Colonic mucosa (tissue), 4 donors: Measurements from ENCODE around the gene B2M. TPM values are rescaled to one million over a fixed set of nuclear protein-coding genes. Genes with fewer than 3 reads are reported as not detected.

ENCODE experiments used
- DNase-seq: peaks from one replicate; pipeline ENCODE4 v3.0.0-alpha.2; 2020
- H3K27ac ChIP-seq: fragments of 200-600 bp; one replicate; pipeline ENCODE4 v1.8.0; 2021
- H3K27me3 ChIP-seq: fragments of 200-600 bp; one replicate; pipeline ENCODE4 v1.8.0; 2021
- H3K36me3 ChIP-seq: fragments of 200-600 bp; one replicate; pipeline ENCODE4 v1.8.0; 2021
- H3K4me1 ChIP-seq: fragments of 200-600 bp; one replicate; pipeline ENCODE4 v1.8.0; 2021; ENCODE audit warnings: mild to moderate bottlenecking
- H3K4me3 ChIP-seq: fragments of 200-600 bp; one replicate; pipeline ENCODE4 v1.8.0; 2021
- H3K9ac ChIP-seq, 2 donors: one replicate each; pipeline ENCODE4 v1.7.0; 2013; ENCODE audit warnings: control low read depth in 2 of 2, low read depth in 2 of 2, low read length in 2 of 2
- H3K9me3 ChIP-seq: fragments of 200-600 bp; one replicate; pipeline ENCODE4 v1.8.0; 2021
- intact Hi-C: fragments of 100-400 bp; cut with DNase I; formaldehyde crosslinking; loops from one replicate; pipeline ENCODE4 v1.14.1; 2022
- total RNA-seq, 2 donors: library from RNA; stranded (reverse); fragmentation: NEBNext Ultra II Directional in 1 of 2; extraction: Animal tissue kit (Norgen Biotek cat#: 25700) in 1 of 2; gene quantifications; one replicate each; pipeline ENCODE4 v1.2.1, GENCODE V29; 2021
- TF ChIP-seq, protein P1 (sequence below): fragments of 200-600 bp; IDR thresholded peaks from one replicate; pipeline ENCODE4 v1.8.0; 2022; ENCODE audit warnings: antibody characterized with exemption, mild to moderate bottlenecking
- donor health status: healthy.
- donor health status: DM: no; HTN: no; CAD: no.
- donor health status: DM: no; HTN: no; CAD: no.

The B2M gene
- total RNA-seq, 2 donors from 2014 or later, result 1,783 to 5,339 TPM

DNA sequence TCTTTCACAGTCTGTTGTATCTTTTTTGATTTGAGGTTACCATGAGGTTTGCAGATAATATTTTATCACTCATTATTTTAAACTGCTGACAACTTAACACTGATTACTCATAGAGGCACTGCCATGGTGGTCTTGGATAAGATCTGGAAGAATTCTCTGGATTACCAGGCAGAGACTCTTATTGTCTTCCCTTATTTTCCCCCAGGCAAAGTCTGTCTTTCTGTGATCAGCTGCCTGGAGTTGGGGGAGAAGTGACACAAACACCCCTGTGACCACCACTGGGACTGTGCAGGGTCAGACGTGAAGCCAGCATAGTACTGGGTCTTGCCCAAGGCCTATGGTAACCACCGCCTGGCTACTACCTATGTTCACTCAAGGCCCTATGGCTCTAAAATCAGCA is 4.9 kb upstream of the B2M start:
- Histone ChIP-seq H3K27me3 (no peaks in the 10 kb centered on the region), H3K4me1 (no peaks in the 10 kb centered on the region), H3K36me3 (no peaks in the 10 kb centered on the region), H3K9me3 (no peaks in the 10 kb centered on the region), H3K9ac (peak overlapping the region in 1 of 2 donors; percentile 38), H3K4me3 (no peak overlapping the region), H3K27ac (peak overlapping the region; percentile 81)
- DNase-seq, result no peak
- TF ChIP-seq, protein P1, sequence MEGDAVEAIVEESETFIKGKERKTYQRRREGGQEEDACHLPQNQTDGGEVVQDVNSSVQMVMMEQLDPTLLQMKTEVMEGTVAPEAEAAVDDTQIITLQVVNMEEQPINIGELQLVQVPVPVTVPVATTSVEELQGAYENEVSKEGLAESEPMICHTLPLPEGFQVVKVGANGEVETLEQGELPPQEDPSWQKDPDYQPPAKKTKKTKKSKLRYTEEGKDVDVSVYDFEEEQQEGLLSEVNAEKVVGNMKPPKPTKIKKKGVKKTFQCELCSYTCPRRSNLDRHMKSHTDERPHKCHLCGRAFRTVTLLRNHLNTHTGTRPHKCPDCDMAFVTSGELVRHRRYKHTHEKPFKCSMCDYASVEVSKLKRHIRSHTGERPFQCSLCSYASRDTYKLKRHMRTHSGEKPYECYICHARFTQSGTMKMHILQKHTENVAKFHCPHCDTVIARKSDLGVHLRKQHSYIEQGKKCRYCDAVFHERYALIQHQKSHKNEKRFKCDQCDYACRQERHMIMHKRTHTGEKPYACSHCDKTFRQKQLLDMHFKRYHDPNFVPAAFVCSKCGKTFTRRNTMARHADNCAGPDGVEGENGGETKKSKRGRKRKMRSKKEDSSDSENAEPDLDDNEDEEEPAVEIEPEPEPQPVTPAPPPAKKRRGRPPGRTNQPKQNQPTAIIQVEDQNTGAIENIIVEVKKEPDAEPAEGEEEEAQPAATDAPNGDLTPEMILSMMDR, result no peak
- intact Hi-C loops, result no loop called here

DNA sequence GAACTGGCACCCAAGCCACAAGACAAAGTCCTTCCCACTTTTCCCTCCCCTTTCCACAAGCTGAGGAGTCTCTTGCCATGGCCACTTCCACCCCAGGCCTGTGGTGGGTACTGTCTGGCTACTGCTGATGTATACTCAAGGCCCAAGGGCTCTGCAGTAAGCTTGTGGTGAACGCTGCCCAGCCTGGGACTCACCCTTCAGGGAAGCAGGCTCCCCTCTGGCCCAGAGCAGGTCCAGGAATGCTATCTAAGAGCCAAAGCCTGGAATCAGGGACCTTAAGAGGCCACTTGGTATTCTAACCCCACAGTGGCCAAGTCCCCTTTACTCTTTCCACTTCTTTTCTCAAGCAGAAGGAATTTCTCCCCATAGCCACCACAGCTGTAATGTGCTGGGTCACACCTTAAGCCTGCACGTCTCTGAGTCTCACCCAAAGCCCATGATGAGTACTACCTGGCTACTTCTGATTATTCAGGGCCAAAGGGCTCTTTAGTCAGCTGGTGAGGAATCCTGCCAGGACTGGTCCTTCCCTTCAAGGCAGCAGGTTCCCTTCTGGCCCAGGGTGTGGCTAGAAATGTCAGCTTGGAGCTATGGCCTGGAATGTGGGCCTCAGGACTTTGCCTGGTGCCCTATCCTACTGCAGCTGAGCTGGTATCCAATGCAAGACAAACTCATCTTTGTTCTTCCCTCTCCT is 4.2 kb upstream of the B2M start:
- intact Hi-C loops, result no loop called here
- peak overlapping the region; percentile 81 for H3K27ac ChIP-seq
- DNase-seq, result peak; percentile 87
- TF ChIP-seq, protein P1, result no peak
- no peaks in the 10 kb centered on the region for H3K36me3 ChIP-seq
- peak overlapping the region in 1 of 2 donors; percentile 38 for H3K9ac ChIP-seq
- no peaks in the 10 kb centered on the region for H3K27me3 ChIP-seq
- H3K4me1 ChIP-seq, result no peaks in the 10 kb centered on the region
- H3K4me3 ChIP-seq, result no peak overlapping the region
- H3K9me3 ChIP-seq, result no peaks in the 10 kb centered on the region

DNA sequence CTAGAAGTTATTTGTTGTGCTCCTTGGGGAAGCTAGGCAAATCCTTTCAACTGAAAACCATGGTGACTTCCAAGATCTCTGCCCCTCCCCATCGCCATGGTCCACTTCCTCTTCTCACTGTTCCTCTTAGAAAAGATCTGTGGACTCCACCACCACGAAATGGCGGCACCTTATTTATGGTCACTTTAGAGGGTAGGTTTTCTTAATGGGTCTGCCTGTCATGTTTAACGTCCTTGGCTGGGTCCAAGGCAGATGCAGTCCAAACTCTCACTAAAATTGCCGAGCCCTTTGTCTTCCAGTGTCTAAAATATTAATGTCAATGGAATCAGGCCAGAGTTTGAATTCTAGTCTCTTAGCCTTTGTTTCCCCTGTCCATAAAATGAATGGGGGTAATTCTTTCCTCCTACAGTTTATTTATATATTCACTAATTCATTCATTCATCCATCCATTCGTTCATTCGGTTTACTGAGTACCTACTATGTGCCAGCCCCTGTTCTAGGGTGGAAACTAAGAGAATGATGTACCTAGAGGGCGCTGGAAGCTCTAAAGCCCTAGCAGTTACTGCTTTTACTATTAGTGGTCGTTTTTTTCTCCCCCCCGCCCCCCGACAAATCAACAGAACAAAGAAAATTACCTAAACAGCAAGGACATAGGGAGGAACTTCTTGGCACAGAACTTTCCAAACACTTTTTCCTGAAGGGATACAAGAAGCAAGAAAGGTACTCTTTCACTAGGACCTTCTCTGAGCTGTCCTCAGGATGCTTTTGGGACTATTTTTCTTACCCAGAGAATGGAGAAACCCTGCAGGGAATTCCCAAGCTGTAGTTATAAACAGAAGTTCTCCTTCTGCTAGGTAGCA is 851 bp upstream of the B2M start:
- intact Hi-C loops, result loop anchor here (10.0 kb wide), 1 partner anchor 916 kb away; the partner anchor contains the start of gene SERF2

DNA sequence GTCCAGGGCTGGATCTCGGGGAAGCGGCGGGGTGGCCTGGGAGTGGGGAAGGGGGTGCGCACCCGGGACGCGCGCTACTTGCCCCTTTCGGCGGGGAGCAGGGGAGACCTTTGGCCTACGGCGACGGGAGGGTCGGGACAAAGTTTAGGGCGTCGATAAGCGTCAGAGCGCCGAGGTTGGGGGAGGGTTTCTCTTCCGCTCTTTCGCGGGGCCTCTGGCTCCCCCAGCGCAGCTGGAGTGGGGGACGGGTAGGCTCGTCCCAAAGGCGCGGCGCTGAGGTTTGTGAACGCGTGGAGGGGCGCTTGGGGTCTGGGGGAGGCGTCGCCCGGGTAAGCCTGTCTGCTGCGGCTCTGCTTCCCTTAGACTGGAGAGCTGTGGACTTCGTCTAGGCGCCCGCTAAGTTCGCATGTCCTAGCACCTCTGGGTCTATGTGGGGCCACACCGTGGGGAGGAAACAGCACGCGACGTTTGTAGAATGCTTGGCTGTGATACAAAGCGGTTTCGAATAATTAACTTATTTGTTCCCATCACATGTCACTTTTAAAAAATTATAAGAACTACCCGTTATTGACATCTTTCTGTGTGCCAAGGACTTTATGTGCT is 527 bp downstream of the B2M start:
- H3K27ac ChIP-seq, result peak overlapping the region; percentile 99
- H3K9me3 ChIP-seq, result no peaks in the 10 kb centered on the region
- TF ChIP-seq, protein P1, result no peak
- H3K4me3 ChIP-seq, result peak overlapping the region; percentile 74
- peaks cover 18% of the 10 kb centered on the region for H3K36me3 ChIP-seq
- H3K27me3 ChIP-seq, result no peaks in the 10 kb centered on the region
- H3K9ac ChIP-seq, result peak overlapping the region; percentile 100
- H3K4me1 ChIP-seq, result peaks cover 11% of the 10 kb centered on the region
- intact Hi-C loops, result loop anchor here (1.0 to 10.0 kb wide), 2 partner anchors 16 to 917 kb away; partner anchors contain the start of gene SERF2
- no peak for DNase-seq

More for the DNA sequence above, 851 bp upstream of the B2M start:
- Histone ChIP-seq H3K9ac (peak overlapping the region; percentile 96 to 100), H3K9me3 (no peaks in the 10 kb centered on the region), H3K27me3 (no peaks in the 10 kb centered on the region), H3K27ac (peak overlapping the region; percentile 99), H3K4me3 (peak overlapping the region; percentile 74), H3K4me1 (peaks cover 2% of the 10 kb centered on the region), H3K36me3 (peaks cover 4% of the 10 kb centered on the region)
- peak; percentile 59 for DNase-seq
- TF ChIP-seq, protein P1, result no peak

DNA sequence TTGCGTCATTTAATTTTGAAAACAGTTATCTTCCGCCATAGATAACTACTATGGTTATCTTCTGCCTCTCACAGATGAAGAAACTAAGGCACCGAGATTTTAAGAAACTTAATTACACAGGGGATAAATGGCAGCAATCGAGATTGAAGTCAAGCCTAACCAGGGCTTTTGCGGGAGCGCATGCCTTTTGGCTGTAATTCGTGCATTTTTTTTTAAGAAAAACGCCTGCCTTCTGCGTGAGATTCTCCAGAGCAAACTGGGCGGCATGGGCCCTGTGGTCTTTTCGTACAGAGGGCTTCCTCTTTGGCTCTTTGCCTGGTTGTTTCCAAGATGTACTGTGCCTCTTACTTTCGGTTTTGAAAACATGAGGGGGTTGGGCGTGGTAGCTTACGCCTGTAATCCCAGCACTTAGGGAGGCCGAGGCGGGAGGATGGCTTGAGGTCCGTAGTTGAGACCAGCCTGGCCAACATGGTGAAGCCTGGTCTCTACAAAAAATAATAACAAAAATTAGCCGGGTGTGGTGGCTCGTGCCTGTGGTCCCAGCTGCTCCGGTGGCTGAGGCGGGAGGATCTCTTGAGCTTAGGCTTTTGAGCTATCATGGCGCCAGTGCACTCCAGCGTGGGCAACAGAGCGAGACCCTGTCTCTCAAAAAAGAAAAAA is 1.2 kb downstream of the B2M start:
- peak overlapping the region; percentile 100 for H3K9ac ChIP-seq
- TF ChIP-seq, protein P1, result no peak

More for the DNA sequence above, 1.2 kb downstream of the B2M start:
- H3K9me3 ChIP-seq, result no peaks in the 10 kb centered on the region
- peak; percentile 92 for DNase-seq
- intact Hi-C loops, result loop anchor here (1.0 to 10.0 kb wide), 2 partner anchors 16 to 918 kb away; partner anchors contain the start of gene SERF2
- H3K4me3 ChIP-seq, result peak overlapping the region; percentile 74
- peak overlapping the region; percentile 99 for H3K27ac ChIP-seq
- no peaks in the 10 kb centered on the region for H3K27me3 ChIP-seq
- H3K36me3 ChIP-seq, result peaks cover 23% of the 10 kb centered on the region
- peaks cover 11% of the 10 kb centered on the region for H3K4me1 ChIP-seq
